ENCODE results near the gene SOX1. TPM values are rescaled to one million over a fixed set of nuclear protein-coding genes. Genes with fewer than 3 reads are reported as not detected.

SOX1 gene
- total and polyA plus RNA-seq, 2 of the 13 experiments (the other 11 are each of a cell fraction or from before 2014, with no cell fraction given) = not detected

GRCh38 chr13:112113348-112113747 is 46.4 kb downstream of the SOX1 start (continued):
- TF ChIP-seq CREB3 (CRISPR knock-in tag; IDR thresholded peaks at IDR 0.05) (no peak), ZBTB7A (CRISPR knock-in tag; IDR thresholded peaks at IDR 0.05) (no peak), DBP (CRISPR knock-in tag; IDR thresholded peaks at IDR 0.05; ENCODE audit: not compliant biosample characterization) (no peak), NFYB (CRISPR knock-in tag; IDR thresholded peaks at IDR 0.05) (no peak), ZMYM3 (CRISPR knock-in tag; IDR thresholded peaks at IDR 0.05) (no peak)

- Histone ChIP-seq H3K4me1 (ENCODE audit: insufficient read depth, low read length) (no peaks in the 10 kb centered on the region), H3K4me2 (ENCODE audit: low read depth, low read length) (no peak overlapping the region), H3K27ac (ENCODE audit: extremely low read length, insufficient read depth, low read length) (no peak overlapping the region), H3K9me3 (ENCODE audit: low read length) (no peaks in the 10 kb centered on the region), H3K79me2 (ENCODE audit: insufficient read depth, low read length) (no peaks in the 10 kb centered on the region), H4K20me1 (ENCODE audit: insufficient read depth, low read length) (no peaks in the 10 kb centered on the region), H3K9ac (ENCODE audit: insufficient read depth, low read depth, low read length) (no peak overlapping the region), H2AFZ (ENCODE audit: low read length) (no peak overlapping the region), H3K36me3 (replicated peaks in 1 of 2; ENCODE audit: control insufficient read depth in 1 of 2, insufficient read depth in 2 of 2, low read length in 2 of 2) (no peaks in the 10 kb centered on the region), H3K4me3 (replicated peaks in 1 of 3; ENCODE audit: insufficient read depth in 1 of 3, low read depth in 2 of 3, low read length in 3 of 3) (no peak overlapping the region), H3K27me3 (ENCODE audit: control insufficient read depth in 1 of 2, insufficient read depth in 2 of 2, low read length in 2 of 2) (peaks cover 6 to 76% of the 10 kb centered on the region in 2 experiments; a peak in 4 of 5 replicates)
- DNase-seq (ENCODE audit: low spot score) (no peak), FAIRE-seq (no peak), ATAC-seq (no peak; the same call in 2 of the 3 replicates)
- WGBS (ENCODE audit: low lambda C conversion rate) = 0% methylated on average over 2 of the region's 4 CpGs
- intact Hi-C loops (cut with micrococcal nuclease; ENCODE audit: unreplicated experiment) = no loop called here
- TF ChIP-seq HNF4G (IDR thresholded peaks at IDR 0.05; ENCODE audit: borderline replicate concordance, low read depth, low read length) (no peak), HNF4G (CRISPR knock-in tag; IDR thresholded peaks at IDR 0.05; ENCODE audit: borderline replicate concordance, low read depth) (no peak)
- POLR2A ChIA-PET = no interaction called here
- CTCF ChIA-PET (ENCODE audit: low intra/inter-chr PET ratio, low total read pairs) = no interaction called here
- BruUV-seq (replicated peaks) = no TSS peak
- in situ Hi-C loops (cut with HindIII; ENCODE audit: extremely low pct_ligation_motif_present, low pct_unique_long_range_greater_than_20kb) = no loop called here
Observed at GRCh38 chr13:112113851-112114250, 46.9 kb downstream of the SOX1 start.
